Activated B cell treated with CpG ODN at 0.5 μM for 24 hours (primary cell): ENCODE results near the gene LTBP2. TPM values are rescaled to one million over a fixed set of nuclear protein-coding genes. Genes with fewer than 3 reads are reported as not detected.

Source experiments
- ATAC-seq: fragments of 200-7000 bp; cut with Tn5 transposase; one replicate; pipeline ENCODE4 v1.10.0; 2021; ENCODE audit warnings: low read depth, mild to moderate bottlenecking, moderate library complexity
- CTCF ChIA-PET: fragments of 350-600 bp; sonication (Branson Sonifier 250); formaldehyde crosslinking; loops from one replicate; lab custom pipeline; 2021; ENCODE audit warnings: antibody characterized with exemption; lab: Charles Lee
- POLR2A ChIA-PET: fragments of 350-600 bp; sonication (Branson Sonifier 250); formaldehyde crosslinking; loops from one replicate; lab custom pipeline; 2021; ENCODE audit warnings: antibody characterized with exemption; lab: Charles Lee
- DNase-seq: peaks from one replicate; pipeline ENCODE4 v3.0.0; 2022
- H3K27ac Mint-ChIP-seq: one replicate; pipeline ENCODE4 v1.8.0; 2020; ENCODE audit warnings: mixed read lengths
- H3K27me3 Mint-ChIP-seq: one replicate; pipeline ENCODE4 v1.8.0; 2021; ENCODE audit warnings: mixed read lengths
- H3K36me3 Mint-ChIP-seq: one replicate; pipeline ENCODE4 v1.8.0; 2021; ENCODE audit warnings: low read depth, mixed read lengths
- H3K4me1 Mint-ChIP-seq: one replicate; pipeline ENCODE4 v1.8.0; 2021; ENCODE audit warnings: mixed read lengths
- H3K4me3 Mint-ChIP-seq: one replicate; pipeline ENCODE4 v1.8.0; 2020; ENCODE audit warnings: mild to moderate bottlenecking, mixed read lengths
- H3K9me3 Mint-ChIP-seq: one replicate; pipeline ENCODE4 v1.8.0; 2020; ENCODE audit warnings: mixed read lengths
- intact Hi-C: fragments of 100-400 bp; cut with micrococcal nuclease; formaldehyde crosslinking; loops from one replicate; pipeline ENCODE4 v1.15.1; 2024
- total RNA-seq: library from RNA; stranded (reverse); gene quantifications from 2 replicates; pipeline ENCODE4 v1.2.3, GENCODE V29; 2022
- TF ChIP-seq, protein P1 (sequence below): fragments of 200-600 bp; IDR thresholded peaks from one replicate; pipeline ENCODE4 v1.8.0; 2022; ENCODE audit warnings: antibody characterized with exemption, mild to moderate bottlenecking

The LTBP2 gene
- total RNA-seq, 1 donor from 2014 or later, result 0.11 TPM

DNA sequence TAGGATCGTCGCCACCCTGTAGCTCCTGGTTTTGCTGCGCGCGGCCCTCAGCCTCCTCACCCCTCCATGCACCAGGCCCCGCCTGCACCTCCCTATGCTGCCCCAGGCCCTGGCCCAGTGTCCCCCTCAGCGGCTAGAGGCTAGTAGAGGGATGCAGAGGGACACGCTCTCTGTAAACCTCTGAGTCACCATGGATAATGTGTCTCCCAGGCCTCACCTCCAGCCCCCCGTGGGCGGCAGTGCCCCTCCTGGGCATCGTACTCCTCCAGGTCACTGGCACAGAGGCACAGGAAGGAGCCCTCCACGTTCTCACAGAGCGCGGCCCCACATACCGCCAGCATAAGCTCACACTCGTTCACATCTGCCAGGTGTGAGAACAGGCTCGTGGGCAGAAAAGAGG is 106.2 kb downstream of the LTBP2 start:
- peak; percentile 14 for ATAC-seq
- DNase-seq, result no peak
- TF ChIP-seq, protein P1, sequence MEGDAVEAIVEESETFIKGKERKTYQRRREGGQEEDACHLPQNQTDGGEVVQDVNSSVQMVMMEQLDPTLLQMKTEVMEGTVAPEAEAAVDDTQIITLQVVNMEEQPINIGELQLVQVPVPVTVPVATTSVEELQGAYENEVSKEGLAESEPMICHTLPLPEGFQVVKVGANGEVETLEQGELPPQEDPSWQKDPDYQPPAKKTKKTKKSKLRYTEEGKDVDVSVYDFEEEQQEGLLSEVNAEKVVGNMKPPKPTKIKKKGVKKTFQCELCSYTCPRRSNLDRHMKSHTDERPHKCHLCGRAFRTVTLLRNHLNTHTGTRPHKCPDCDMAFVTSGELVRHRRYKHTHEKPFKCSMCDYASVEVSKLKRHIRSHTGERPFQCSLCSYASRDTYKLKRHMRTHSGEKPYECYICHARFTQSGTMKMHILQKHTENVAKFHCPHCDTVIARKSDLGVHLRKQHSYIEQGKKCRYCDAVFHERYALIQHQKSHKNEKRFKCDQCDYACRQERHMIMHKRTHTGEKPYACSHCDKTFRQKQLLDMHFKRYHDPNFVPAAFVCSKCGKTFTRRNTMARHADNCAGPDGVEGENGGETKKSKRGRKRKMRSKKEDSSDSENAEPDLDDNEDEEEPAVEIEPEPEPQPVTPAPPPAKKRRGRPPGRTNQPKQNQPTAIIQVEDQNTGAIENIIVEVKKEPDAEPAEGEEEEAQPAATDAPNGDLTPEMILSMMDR, result no peak
- H3K9me3 Mint-ChIP-seq, result no peaks in the 10 kb centered on the region
- POLR2A ChIA-PET, result interaction anchor here (0.5 kb wide), 1 partner anchor 12 kb away, joined by 6 read pairs; the partner anchor contains the start of gene ISCA2
- H3K27ac Mint-ChIP-seq, result no peak overlapping the region
- CTCF ChIA-PET, result no interaction called here
- H3K4me1 Mint-ChIP-seq, result peaks cover 15% of the 10 kb centered on the region
- intact Hi-C loops, result no loop called here
- H3K27me3 Mint-ChIP-seq, result peaks cover 11% of the 10 kb centered on the region
- no peak overlapping the region for H3K4me3 Mint-ChIP-seq
- H3K36me3 Mint-ChIP-seq, result no peaks in the 10 kb centered on the region

DNA sequence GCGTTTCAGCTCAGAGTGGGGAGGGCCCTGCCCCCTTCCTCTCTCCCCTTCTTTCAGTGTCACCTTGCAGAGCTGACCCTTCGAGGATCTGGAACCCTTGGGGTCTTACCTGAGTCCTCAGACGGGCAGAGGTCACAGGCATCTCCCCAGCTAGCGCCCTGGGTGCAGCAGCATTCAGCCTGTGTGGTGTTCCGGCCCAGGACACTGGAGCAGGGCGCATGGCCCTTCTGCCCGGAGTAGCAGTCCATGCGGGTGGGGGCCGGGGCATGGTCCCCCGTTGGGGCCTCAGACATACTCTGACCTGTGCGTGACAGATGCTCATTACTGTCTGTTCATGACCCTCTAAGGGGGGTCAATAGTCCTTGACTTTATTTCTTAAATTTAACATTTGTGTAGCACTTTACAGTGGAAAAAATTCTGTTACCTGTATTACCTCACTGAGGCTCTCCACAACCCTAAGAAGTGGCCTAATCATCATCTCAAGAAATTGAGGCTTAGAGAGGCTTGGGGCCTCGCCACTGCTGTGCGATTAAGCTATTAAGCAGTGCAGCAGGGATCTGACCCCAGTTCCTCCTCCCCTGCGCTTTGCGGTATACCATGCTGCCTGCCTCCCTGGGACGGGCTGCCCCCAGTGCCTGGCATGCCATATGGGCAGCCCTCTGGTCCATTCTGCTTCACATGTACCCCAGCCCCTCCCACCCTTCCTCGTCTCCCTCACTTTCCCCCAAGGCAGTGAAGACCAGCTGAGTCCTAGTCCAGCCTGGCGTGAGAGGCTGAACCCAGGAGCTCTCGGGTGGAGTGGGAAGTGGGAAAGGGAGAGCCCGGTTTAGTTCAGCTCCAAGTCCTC is 106.9 kb downstream of the LTBP2 start:
- no peak for DNase-seq
- no peaks in the 10 kb centered on the region for H3K9me3 Mint-ChIP-seq
- no peak for ATAC-seq
- H3K4me3 Mint-ChIP-seq, result no peak overlapping the region
- intact Hi-C loops, result no loop called here
- H3K36me3 Mint-ChIP-seq, result no peaks in the 10 kb centered on the region
- ChIA-PET POLR2A (interaction anchor here (0.5 kb wide), 1 partner anchor 11 kb away, joined by 6 read pairs; the partner anchor contains the start of gene ISCA2), CTCF (no interaction called here)
- TF ChIP-seq, protein P1, result no peak
- H3K27me3 Mint-ChIP-seq, result peaks cover 11% of the 10 kb centered on the region
- H3K27ac Mint-ChIP-seq, result no peak overlapping the region
- H3K4me1 Mint-ChIP-seq, result peaks cover 15% of the 10 kb centered on the region

DNA sequence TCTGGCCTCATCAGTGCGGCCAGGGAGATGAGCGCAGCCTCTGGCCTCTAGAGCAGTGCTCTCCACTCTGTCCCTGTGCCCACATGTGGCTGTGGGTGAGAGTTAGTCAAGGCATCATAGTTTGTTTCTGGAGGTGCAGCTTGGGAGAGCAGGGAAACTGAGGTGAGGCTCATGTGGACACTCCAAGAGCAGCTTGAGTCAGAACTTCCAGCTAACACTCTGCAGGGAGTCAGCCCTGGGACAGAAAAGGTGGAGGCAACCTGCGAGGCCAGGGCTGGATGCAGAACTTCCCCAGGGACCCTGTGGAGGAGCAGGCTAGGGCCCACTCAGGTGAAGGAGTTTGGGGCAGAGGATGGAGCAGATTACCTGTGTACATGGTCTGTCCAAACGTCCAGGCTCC is 107.6 kb downstream of the LTBP2 start:
- no peak for ATAC-seq
- Mint-ChIP-seq H3K4me3 (no peak overlapping the region), H3K9me3 (no peaks in the 10 kb centered on the region), H3K36me3 (no peaks in the 10 kb centered on the region), H3K27ac (no peak overlapping the region), H3K4me1 (peaks cover 15% of the 10 kb centered on the region), H3K27me3 (peaks cover 6% of the 10 kb centered on the region)
- intact Hi-C loops, result no loop called here
- ChIA-PET POLR2A (no interaction called here), CTCF (no interaction called here)
- DNase-seq, result no peak
- TF ChIP-seq, protein P1, result no peak

DNA sequence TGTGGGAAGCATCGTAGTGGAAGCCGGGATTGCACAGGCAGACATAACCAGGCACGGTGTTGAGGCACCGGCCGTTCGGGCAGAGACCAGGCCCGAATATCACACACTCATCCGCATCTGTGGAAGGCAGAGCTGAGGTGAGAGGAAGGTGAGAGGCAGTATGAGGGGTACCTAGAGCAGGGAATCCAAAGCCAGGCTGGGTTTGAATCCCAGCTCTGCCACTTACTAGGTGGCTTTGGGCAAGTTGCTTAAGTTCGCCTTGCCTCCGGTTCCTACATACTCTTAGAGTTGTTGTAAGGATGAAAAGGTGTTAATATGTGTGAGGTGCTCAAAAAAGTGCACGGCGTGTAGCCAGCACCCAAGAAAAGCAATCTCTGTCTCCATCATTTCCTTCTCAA is 108.1 kb downstream of the LTBP2 start:
- TF ChIP-seq, protein P1, result no peak
- POLR2A ChIA-PET, result no interaction called here
- Mint-ChIP-seq H3K36me3 (peaks cover 3% of the 10 kb centered on the region), H3K27ac (no peak overlapping the region), H3K27me3 (peaks cover 4% of the 10 kb centered on the region), H3K9me3 (no peaks in the 10 kb centered on the region), H3K4me1 (peaks cover 15% of the 10 kb centered on the region), H3K4me3 (no peak overlapping the region)
- intact Hi-C loops, result no loop called here
- CTCF ChIA-PET, result no interaction called here
- DNase-seq (no peak), ATAC-seq (no peak)

DNA sequence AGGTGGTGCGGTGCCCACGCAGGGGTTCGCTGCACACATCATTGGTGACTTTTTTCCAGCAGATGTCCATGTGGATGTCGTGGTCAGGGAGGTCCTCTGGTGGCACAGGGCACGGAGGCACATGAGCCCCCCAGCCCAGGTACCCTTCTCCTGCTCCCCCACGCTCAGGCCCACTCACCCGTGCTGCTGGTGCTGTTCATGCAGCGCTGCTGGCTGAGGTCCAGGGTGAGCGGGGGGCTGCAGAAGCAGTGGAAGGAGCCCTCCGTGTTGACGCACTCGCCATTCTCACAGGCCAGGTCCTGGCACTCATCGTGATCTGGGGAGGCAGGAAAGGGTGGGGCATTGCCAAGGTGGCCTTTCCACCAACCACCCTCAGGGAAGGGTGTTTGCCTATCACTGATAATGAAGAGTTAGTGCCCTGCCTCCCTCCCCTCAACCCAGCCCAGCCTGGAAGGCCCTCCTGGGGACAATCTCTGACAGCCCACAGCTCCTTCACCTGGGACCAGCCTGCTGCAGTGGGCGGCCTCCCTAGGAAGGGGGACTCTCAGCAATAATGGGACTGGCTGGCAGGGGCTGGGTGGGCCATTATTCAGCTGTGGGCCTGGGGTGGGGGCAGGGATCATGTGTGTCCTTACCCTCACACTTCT is 108.6 kb downstream of the LTBP2 start:
- peaks cover 15% of the 10 kb centered on the region for H3K4me1 Mint-ChIP-seq
- no peaks in the 10 kb centered on the region for H3K9me3 Mint-ChIP-seq
- ATAC-seq, result no peak
- H3K36me3 Mint-ChIP-seq, result peaks cover 5% of the 10 kb centered on the region
- ChIA-PET CTCF (no interaction called here), POLR2A (no interaction called here)
- no peak overlapping the region for H3K4me3 Mint-ChIP-seq
- DNase-seq, result no peak
- H3K27me3 Mint-ChIP-seq, result no peaks in the 10 kb centered on the region
- intact Hi-C loops, result no loop called here
- TF ChIP-seq, protein P1, result no peak
- no peak overlapping the region for H3K27ac Mint-ChIP-seq
